Kidney epithelial cell (primary cell): Measurements from ENCODE around the gene URB1. TPM values are rescaled to one million over a fixed set of nuclear protein-coding genes. Genes with fewer than 3 reads are reported as not detected.
"Not testable (repeated sequence)": the region's sequence is repeated elsewhere in the genome, so short reads cannot be mapped to it uniquely, and the experiment has no call there.

Experiments used
- DNase-seq: peaks from one replicate; pipeline ENCODE4 v3.0.0-alpha.2; 2010; ENCODE audit warnings: low read depth
- H3K27me3 ChIP-seq: 2 replicates; pipeline ENCODE4 v1.6.0; 2011; ENCODE audit warnings: low read length; ENCODE audit not compliant: control insufficient read depth, insufficient read depth
- H3K36me3 ChIP-seq: 2 replicates; pipeline ENCODE4 v1.5.1; 2011; ENCODE audit warnings: low read length; ENCODE audit not compliant: control insufficient read depth, insufficient read depth
- H3K4me3 ChIP-seq: 2 replicates; pipeline ENCODE4 v1.5.1; 2011; ENCODE audit warnings: low read depth, mild to moderate bottlenecking, control low read depth, low read length
- CTCF ChIP-seq: IDR thresholded peaks from 2 replicates; pipeline ENCODE4 v1.5.1; 2011; ENCODE audit warnings: mild to moderate bottlenecking, moderate library complexity, low read length, control low read depth, inconsistent platforms; ENCODE audit not compliant: insufficient read depth, poor library complexity, severe bottlenecking
- total RNA-seq: library from RNA; depleted of rRNA; stranded (reverse); fragments of >200 nt; gene quantifications from 2 replicates; pipeline ENCODE4 v1.2.3, GENCODE V29; 2015

The URB1 gene
- total RNA-seq, 1 donor from 2014 or later: 17.8 TPM

GRCh38 chr21:32314806-32315205, 78.0 kb downstream of the URB1 start:
- H3K36me3 ChIP-seq: peaks cover 2% of the 10 kb centered on the region
- no peak for TF ChIP-seq CTCF
- no peaks in the 10 kb centered on the region for H3K27me3 ChIP-seq
- H3K4me3 ChIP-seq: no peak overlapping the region
- no peak for DNase-seq

GRCh38 chr21:32312976-32313375, 79.8 kb downstream of the URB1 start:
- peaks cover 2% of the 10 kb centered on the region for H3K36me3 ChIP-seq
- no peak for TF ChIP-seq CTCF
- DNase-seq: no peak

GRCh38 chr21:32312326-32312725, 80.5 kb downstream of the URB1 start:
- Histone ChIP-seq H3K4me3 (no peak overlapping the region), H3K27me3 (no peaks in the 10 kb centered on the region), H3K36me3 (peaks cover 2% of the 10 kb centered on the region)
- no peak for DNase-seq
- TF ChIP-seq CTCF: no peak

More at GRCh38 chr21:32312976-32313375, 79.8 kb downstream of the URB1 start:
- Histone ChIP-seq H3K27me3 (no peaks in the 10 kb centered on the region), H3K4me3 (no peak overlapping the region)

DNA sequence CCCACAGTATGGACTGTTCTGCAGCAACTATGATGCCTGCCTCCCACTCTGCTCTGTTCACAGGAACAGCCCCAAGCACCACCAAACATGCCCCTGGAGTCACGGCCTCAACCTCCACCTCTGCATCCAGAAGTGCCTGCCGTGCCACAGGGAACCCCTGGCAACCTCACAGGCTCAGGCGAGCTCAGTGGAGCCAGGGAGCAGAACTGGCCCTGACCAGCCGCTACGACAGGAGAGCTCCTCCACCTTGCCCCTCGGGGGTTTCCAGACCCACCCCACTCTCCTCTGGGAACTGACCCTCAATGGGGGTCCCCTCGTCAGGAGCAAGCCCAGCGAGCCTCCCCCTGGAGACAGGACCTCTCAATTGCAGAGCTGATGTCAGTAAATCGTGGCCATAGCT, 81.2 kb downstream of the URB1 start:
- no peak for TF ChIP-seq CTCF
- Histone ChIP-seq H3K36me3 (peaks cover 2% of the 10 kb centered on the region), H3K27me3 (no peaks in the 10 kb centered on the region), H3K4me3 (no peak overlapping the region)
- DNase-seq: no peak

GRCh38 chr21:32310976-32311375, 81.8 kb downstream of the URB1 start:
- H3K4me3 ChIP-seq, H3K27me3 ChIP-seq, H3K36me3 ChIP-seq, DNase-seq: not testable (repeated sequence)

DNA sequence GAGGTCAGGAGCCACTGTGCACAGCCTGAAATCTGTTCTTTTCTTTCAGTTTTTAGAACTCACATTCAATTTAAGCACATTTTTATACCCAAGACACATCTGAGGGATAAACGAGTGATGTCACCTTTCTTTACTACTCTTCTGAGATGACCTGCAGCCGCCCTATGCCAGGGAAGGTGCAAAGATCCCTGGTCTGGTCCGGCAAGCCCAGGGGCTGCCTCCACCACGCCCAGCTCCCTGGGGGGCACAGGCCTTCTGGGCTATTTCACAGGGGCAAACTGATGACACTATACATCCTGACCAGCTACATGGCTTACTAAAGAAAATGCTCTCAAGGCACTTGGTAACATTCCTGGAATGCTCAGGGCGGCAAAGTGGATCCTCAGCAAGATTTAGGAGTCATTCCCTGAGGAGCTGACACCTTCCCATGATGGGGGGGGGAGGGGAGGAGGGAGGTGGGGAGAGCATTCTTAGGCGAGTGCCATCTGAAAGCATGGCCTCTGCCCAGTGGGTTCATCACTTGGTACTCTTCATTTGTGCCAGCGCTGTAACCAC, 82.8 kb downstream of the URB1 start:
- H3K27me3 ChIP-seq: no peaks in the 10 kb centered on the region
- TF ChIP-seq CTCF: no peak
- H3K4me3 ChIP-seq: no peak overlapping the region
- DNase-seq: no peak
- H3K36me3 ChIP-seq: peaks cover 2% of the 10 kb centered on the region
